Neuron (in vitro differentiated cells): ENCODE results near the gene TSPAN32.

ENCODE experiments used
- H2AFZ ChIP-seq: one replicate; pipeline ENCODE4 v1.6.1; 2013; ENCODE audit warnings: low read depth, mild to moderate bottlenecking, inconsistent platforms, low read length, moderate library complexity
- H3K27me3 ChIP-seq: one replicate; pipeline ENCODE4 v1.6.1; 2013; ENCODE audit warnings: low read length; ENCODE audit not compliant: insufficient read depth
- H3K36me3 ChIP-seq: one replicate; pipeline ENCODE4 v1.6.1; 2013; ENCODE audit warnings: low read length; ENCODE audit not compliant: insufficient read depth
- H3K4me1 ChIP-seq: one replicate; pipeline ENCODE4 v1.6.1; 2013; ENCODE audit warnings: low read length; ENCODE audit not compliant: insufficient read depth
- H3K4me3 ChIP-seq: 2 replicates; pipeline ENCODE4 v1.5.1; 2013; ENCODE audit warnings: mild to moderate bottlenecking, low read length, moderate library complexity
- H3K9me3 ChIP-seq: one replicate; pipeline ENCODE4 v1.6.1; 2013; ENCODE audit warnings: low read length

The TSPAN32 gene

GRCh38 chr11:2263071-2263565 is 38.7 kb upstream of the TSPAN32 start:
- peaks cover 34% of the 10 kb centered on the region for H3K27me3 ChIP-seq
- no peaks in the 10 kb centered on the region for H3K9me3 ChIP-seq
- H3K4me3 ChIP-seq = no peak overlapping the region

GRCh38 chr11:2263724-2264360 is 38.0 kb upstream of the TSPAN32 start:
- no peaks in the 10 kb centered on the region for H3K36me3 ChIP-seq
- peaks cover 41% of the 10 kb centered on the region for H3K27me3 ChIP-seq

More at GRCh38 chr11:2263071-2263565, 38.7 kb upstream of the TSPAN32 start:
- Histone ChIP-seq H2AFZ (no peak overlapping the region), H3K4me1 (no peaks in the 10 kb centered on the region), H3K36me3 (no peaks in the 10 kb centered on the region)

GRCh38 chr11:2264366-2265053 is 37.3 kb upstream of the TSPAN32 start:
- Histone ChIP-seq H2AFZ (no peak overlapping the region), H3K36me3 (no peaks in the 10 kb centered on the region), H3K27me3 (peaks cover 47% of the 10 kb centered on the region), H3K9me3 (no peaks in the 10 kb centered on the region), H3K4me3 (no peak overlapping the region), H3K4me1 (no peaks in the 10 kb centered on the region)

More at GRCh38 chr11:2263724-2264360, 38.0 kb upstream of the TSPAN32 start:
- no peaks in the 10 kb centered on the region for H3K4me1 ChIP-seq
- H2AFZ ChIP-seq = no peak overlapping the region
- H3K4me3 ChIP-seq = no peak overlapping the region
- no peaks in the 10 kb centered on the region for H3K9me3 ChIP-seq

GRCh38 chr11:2265396-2265795 is 36.4 kb upstream of the TSPAN32 start:
- H3K4me3 ChIP-seq = no peak overlapping the region
- H3K36me3 ChIP-seq = no peaks in the 10 kb centered on the region
- peaks cover 56% of the 10 kb centered on the region for H3K27me3 ChIP-seq
- no peaks in the 10 kb centered on the region for H3K9me3 ChIP-seq
- H2AFZ ChIP-seq = no peak overlapping the region
- H3K4me1 ChIP-seq = no peaks in the 10 kb centered on the region

GRCh38 chr11:2265854-2266585 is 35.8 kb upstream of the TSPAN32 start:
- Histone ChIP-seq H3K36me3 (no peaks in the 10 kb centered on the region), H3K27me3 (peaks cover 62% of the 10 kb centered on the region), H3K9me3 (no peaks in the 10 kb centered on the region), H2AFZ (no peak overlapping the region), H3K4me3 (no peak overlapping the region), H3K4me1 (no peaks in the 10 kb centered on the region)

- Histone ChIP-seq H2AFZ (no peak overlapping the region), H3K4me3 (no peak overlapping the region), H3K4me1 (no peaks in the 10 kb centered on the region), H3K36me3 (no peaks in the 10 kb centered on the region), H3K9me3 (no peaks in the 10 kb centered on the region), H3K27me3 (peaks cover 68% of the 10 kb centered on the region)
Measured at GRCh38 chr11:2266586-2267305, 35.1 kb upstream of the TSPAN32 start.

GRCh38 chr11:2267306-2267850 is 34.4 kb upstream of the TSPAN32 start:
- H3K9me3 ChIP-seq = no peaks in the 10 kb centered on the region
- H3K36me3 ChIP-seq = no peaks in the 10 kb centered on the region
- H3K4me1 ChIP-seq = no peaks in the 10 kb centered on the region
- peaks cover 75% of the 10 kb centered on the region for H3K27me3 ChIP-seq
- H3K4me3 ChIP-seq = no peak overlapping the region
- H2AFZ ChIP-seq = no peak overlapping the region

GRCh38 chr11:2267851-2268728 is 33.7 kb upstream of the TSPAN32 start:
- Histone ChIP-seq H3K27me3 (peaks cover 81% of the 10 kb centered on the region), H3K4me3 (no peak overlapping the region)

GRCh38 chr11:2268729-2269600 is 32.8 kb upstream of the TSPAN32 start:
- no peak overlapping the region for H2AFZ ChIP-seq
- peaks cover 84% of the 10 kb centered on the region for H3K27me3 ChIP-seq
- H3K36me3 ChIP-seq = no peaks in the 10 kb centered on the region
- no peaks in the 10 kb centered on the region for H3K4me1 ChIP-seq
- H3K4me3 ChIP-seq = no peak overlapping the region
- H3K9me3 ChIP-seq = no peaks in the 10 kb centered on the region

More at GRCh38 chr11:2267851-2268728, 33.7 kb upstream of the TSPAN32 start:
- Histone ChIP-seq H2AFZ (no peak overlapping the region), H3K4me1 (no peaks in the 10 kb centered on the region), H3K36me3 (no peaks in the 10 kb centered on the region), H3K9me3 (no peaks in the 10 kb centered on the region)

GRCh38 chr11:2269601-2270321 is 32.1 kb upstream of the TSPAN32 start:
- Histone ChIP-seq H2AFZ (no peak overlapping the region), H3K27me3 (peaks cover 85% of the 10 kb centered on the region), H3K4me3 (no peak overlapping the region), H3K9me3 (peaks cover 3% of the 10 kb centered on the region), H3K36me3 (no peaks in the 10 kb centered on the region), H3K4me1 (no peaks in the 10 kb centered on the region)
